Gastroesophageal sphincter (tissue), 4 donors: ENCODE data around the gene C11orf86. TPM values are rescaled to one million over a fixed set of nuclear protein-coding genes. Genes with fewer than 3 reads are reported as not detected.

ENCODE experiments used
- ATAC-seq: fragments of 150-250 bp; one replicate; pipeline ENCODE4 v1.9.1; 2016; ENCODE audit warnings: mild to moderate bottlenecking, moderate library complexity
- H3K27ac ChIP-seq, 4 donors: fragments of 200-600 bp; sonication (generic) in 3 of 4; 1 replicate in 3 of 4; 2 replicates in 1 of 4; pipeline ENCODE4 v1.5.1; 2016 to 2019
- H3K27me3 ChIP-seq: fragments of 200-600 bp; sonication (generic); one replicate; pipeline ENCODE4 v1.5.1; 2019
- H3K36me3 ChIP-seq, 2 donors: fragments of 200-600 bp; sonication (generic); one replicate each; pipeline ENCODE4 v1.5.1; 2019; ENCODE audit warnings: control low read depth in 1 of 2
- H3K4me1 ChIP-seq, 3 donors: fragments of 200-600 bp; sonication (generic); 1 replicate in 2 of 3; 2 replicates in 1 of 3; pipeline ENCODE4 v1.5.1; 2016 to 2019; ENCODE audit warnings: control low read depth in 2 of 3
- H3K4me3 ChIP-seq, 2 donors: fragments of 200-600 bp; sonication (generic); one replicate each; pipeline ENCODE4 v1.5.1; 2019; ENCODE audit warnings: mild to moderate bottlenecking in 1 of 2, moderate library complexity in 1 of 2
- H3K9me3 ChIP-seq, 3 donors: fragments of 200-600 bp; sonication (generic); one replicate each; pipeline ENCODE4 v1.5.1; 2017 to 2019; ENCODE audit warnings: control low read depth in 2 of 3
- CTCF ChIP-seq, 4 experiments: fragments of 200-600 bp in 2 of 4; fragments of 450-650 bp in 2 of 4; sonication (generic) in 1 of 4; IDR thresholded peaks; one replicate each; pipeline ENCODE4 v1.5.1; 2017 to 2019; ENCODE audit warnings: antibody characterized with exemption in 4 of 4, mild to moderate bottlenecking in 2 of 4, moderate library complexity in 2 of 4
- EP300 ChIP-seq: sonication (generic); formaldehyde crosslinking; IDR thresholded peaks from one replicate; pipeline ENCODE4 v1.6.1; 2017; ENCODE audit warnings: antibody characterized with exemption, mild to moderate bottlenecking
- POLR2A ChIP-seq, 2 donors: fragments of 450-650 bp; IDR thresholded peaks; one replicate each; pipeline ENCODE4 v1.6.1; 2017; ENCODE audit warnings: antibody characterized with exemption in 2 of 2, mild to moderate bottlenecking in 2 of 2, moderate library complexity in 1 of 2
- POLR2AphosphoS5 ChIP-seq: sonication (generic); formaldehyde crosslinking; IDR thresholded peaks from one replicate; pipeline ENCODE4 v1.6.1; 2017; ENCODE audit warnings: antibody characterized with exemption
- WGBS, 2 donors: methylation state at CpG; one replicate each; pipeline ENCODE4 v1.1.5; 2018; ENCODE audit warnings: low coverage in 1 of 2; 5-methylcytosine and 5-hydroxymethylcytosine counted together
- total RNA-seq, 4 donors: library from RNA; depleted of rRNA; stranded (reverse); fragments of >200 nt; gene quantifications; one replicate each; pipeline ENCODE4 v1.1.0, GENCODE V29; 2016

C11orf86 gene
- total RNA-seq, 4 donors from 2014 or later: not detected

GRCh38 chr11:66975405-66976027 lies 412 bp downstream of the C11orf86 start:
- Histone ChIP-seq H3K27ac (no peak overlapping the region), H3K9me3 (peaks cover 0 to 13% (median 0%) of the 10 kb centered on the region in 3 donors), H3K36me3 (no peaks in the 10 kb centered on the region), H3K27me3 (peaks cover 16% of the 10 kb centered on the region), H3K4me3 (no peak overlapping the region), H3K4me1 (no peaks in the 10 kb centered on the region)
- WGBS, 2 donors: 70% methylated on average over 4 of the region's 11 CpGs; no CpG with 5 or more reads in 1 of the 2 donors
- no peak for TF ChIP-seq CTCF (IDR thresholded peaks at IDR 0.05)
- no peak for TF ChIP-seq EP300
- no peak for TF ChIP-seq POLR2AphosphoS5
- no peak for TF ChIP-seq POLR2A (IDR thresholded peaks at IDR 0.05)
- ATAC-seq: no peak

GRCh38 chr11:66976028-66976467 lies 944 bp downstream of the C11orf86 start:
- Histone ChIP-seq H3K4me3 (no peak overlapping the region), H3K4me1 (no peaks in the 10 kb centered on the region), H3K27me3 (peaks cover 16% of the 10 kb centered on the region), H3K27ac (no peak overlapping the region), H3K36me3 (no peaks in the 10 kb centered on the region), H3K9me3 (peaks cover 0 to 13% (median 0%) of the 10 kb centered on the region in 3 donors)
- ATAC-seq: no peak
- TF ChIP-seq POLR2AphosphoS5 (no peak), CTCF (IDR thresholded peaks at IDR 0.05) (peak in 1 of 4 experiments; percentile 36), POLR2A (IDR thresholded peaks at IDR 0.05) (no peak), EP300 (no peak)
- WGBS, 2 donors: 40 to 87% methylated on average over 3 of the region's 9 CpGs

- H3K36me3 ChIP-seq: no peaks in the 10 kb centered on the region
- peaks cover 16% of the 10 kb centered on the region for H3K27me3 ChIP-seq
- TF ChIP-seq CTCF (IDR thresholded peaks at IDR 0.05): no peak
- TF ChIP-seq EP300: no peak
- TF ChIP-seq POLR2A (IDR thresholded peaks at IDR 0.05): no peak
- TF ChIP-seq POLR2AphosphoS5: no peak
- ATAC-seq: no peak
- peaks cover 0 to 13% (median 0%) of the 10 kb centered on the region in 3 donors for H3K9me3 ChIP-seq
- H3K27ac ChIP-seq: no peak overlapping the region
- 86 to 100% methylated on average over 2 of the region's 6 CpGs for WGBS, 2 donors
- H3K4me3 ChIP-seq: no peak overlapping the region
- peaks cover 0 to 7% (median 0%) of the 10 kb centered on the region in 3 donors for H3K4me1 ChIP-seq
Measured at GRCh38 chr11:66976925-66977324, 1.8 kb downstream of the C11orf86 start.

- Histone ChIP-seq H3K4me3 (no peak overlapping the region), H3K36me3 (no peaks in the 10 kb centered on the region), H3K9me3 (peaks cover 0 to 13% (median 0%) of the 10 kb centered on the region in 3 donors), H3K4me1 (peaks cover 0 to 11% (median 0%) of the 10 kb centered on the region in 3 donors), H3K27me3 (peaks cover 16% of the 10 kb centered on the region), H3K27ac (no peak overlapping the region)
- no peak for ATAC-seq
- 85% methylated on average over 2 of the region's 2 CpGs; no CpG with 5 or more reads in 1 of the 2 donors for WGBS, 2 donors
- TF ChIP-seq POLR2A (IDR thresholded peaks at IDR 0.05) (no peak), EP300 (no peak), POLR2AphosphoS5 (no peak), CTCF (IDR thresholded peaks at IDR 0.05) (no peak)
Measured at GRCh38 chr11:66978229-66978628, 3.1 kb downstream of the C11orf86 start.

- peaks cover 16% of the 10 kb centered on the region for H3K27me3 ChIP-seq
- H3K9me3 ChIP-seq: peaks cover 0 to 13% (median 0%) of the 10 kb centered on the region in 3 donors
- TF ChIP-seq EP300 (no peak), POLR2AphosphoS5 (no peak), CTCF (IDR thresholded peaks at IDR 0.05) (no peak), POLR2A (IDR thresholded peaks at IDR 0.05) (no peak)
- ATAC-seq: no peak
- no peak overlapping the region for H3K4me3 ChIP-seq
- no peak overlapping the region for H3K27ac ChIP-seq
- H3K36me3 ChIP-seq: no peaks in the 10 kb centered on the region
- peaks cover 0 to 11% (median 0%) of the 10 kb centered on the region in 3 donors for H3K4me1 ChIP-seq
- WGBS, 2 donors: 82 to 100% methylated on average over 3 to 4 of the region's 6 CpGs
Measured at GRCh38 chr11:66978717-66979116, 3.6 kb downstream of the C11orf86 start.
